Measurements from ENCODE around the gene ASTL. TPM values are rescaled to one million over a fixed set of nuclear protein-coding genes. Genes with fewer than 3 reads are reported as not detected.
"Not testable (repeated sequence)": the region's sequence is repeated elsewhere in the genome, so short reads cannot be mapped to it uniquely, and the experiment has no call there.

Gene ASTL
- total and polyA plus RNA-seq, 8 donors: 0.08 TPM; not detected in 7

DNA sequence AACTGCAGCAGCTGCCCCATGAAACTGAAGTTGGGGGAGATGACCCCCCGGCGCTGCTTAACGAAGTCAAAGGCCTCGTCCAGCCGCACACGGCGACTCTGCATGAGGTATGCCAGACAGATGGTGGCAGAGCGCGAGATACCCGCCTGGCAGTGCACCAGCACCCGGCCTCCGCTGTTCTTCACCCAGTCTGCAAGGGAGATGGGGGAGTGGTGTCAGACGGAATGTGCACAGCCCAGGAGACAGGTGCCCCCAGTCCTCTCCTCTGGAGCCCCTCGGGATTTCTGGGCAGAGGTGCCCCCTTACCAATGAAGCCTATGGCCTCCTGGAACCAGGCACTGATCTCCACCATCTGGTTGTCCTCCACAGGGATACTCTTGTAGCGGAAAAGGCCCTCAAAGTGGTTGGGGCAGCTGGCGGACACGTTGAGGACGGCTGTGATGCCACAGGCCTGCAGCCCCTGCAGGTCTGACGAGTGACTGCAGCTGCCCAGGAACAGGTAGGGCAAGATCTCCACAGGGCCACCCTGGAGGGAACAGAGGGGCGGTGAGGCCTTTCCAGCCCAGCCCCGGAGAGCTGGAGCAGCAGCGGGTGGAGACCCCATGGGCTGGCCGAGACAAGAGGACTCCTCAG, 5.7 kb upstream of the ASTL start:
- TF ChIP-seq POLR2AphosphoS5 (IDR thresholded peaks at IDR 0.05) (no peak), EP300 (IDR thresholded peaks at IDR 0.05) (no peak), POLR2A (IDR thresholded peaks at IDR 0.05) (no peak)
- TF ChIP-seq, protein P1, sequence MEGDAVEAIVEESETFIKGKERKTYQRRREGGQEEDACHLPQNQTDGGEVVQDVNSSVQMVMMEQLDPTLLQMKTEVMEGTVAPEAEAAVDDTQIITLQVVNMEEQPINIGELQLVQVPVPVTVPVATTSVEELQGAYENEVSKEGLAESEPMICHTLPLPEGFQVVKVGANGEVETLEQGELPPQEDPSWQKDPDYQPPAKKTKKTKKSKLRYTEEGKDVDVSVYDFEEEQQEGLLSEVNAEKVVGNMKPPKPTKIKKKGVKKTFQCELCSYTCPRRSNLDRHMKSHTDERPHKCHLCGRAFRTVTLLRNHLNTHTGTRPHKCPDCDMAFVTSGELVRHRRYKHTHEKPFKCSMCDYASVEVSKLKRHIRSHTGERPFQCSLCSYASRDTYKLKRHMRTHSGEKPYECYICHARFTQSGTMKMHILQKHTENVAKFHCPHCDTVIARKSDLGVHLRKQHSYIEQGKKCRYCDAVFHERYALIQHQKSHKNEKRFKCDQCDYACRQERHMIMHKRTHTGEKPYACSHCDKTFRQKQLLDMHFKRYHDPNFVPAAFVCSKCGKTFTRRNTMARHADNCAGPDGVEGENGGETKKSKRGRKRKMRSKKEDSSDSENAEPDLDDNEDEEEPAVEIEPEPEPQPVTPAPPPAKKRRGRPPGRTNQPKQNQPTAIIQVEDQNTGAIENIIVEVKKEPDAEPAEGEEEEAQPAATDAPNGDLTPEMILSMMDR (IDR thresholded peaks at IDR 0.05): peak in 3 of 7 experiments; percentile 14 to 41 (median 16)
- Histone ChIP-seq H3K4me3 (peak overlapping the region; percentile 54 to 68 (median 64)), H3K36me3 (no peaks in the 10 kb centered on the region), H3K27ac (peak overlapping the region in 2 of 5 donors; percentile 75 to 83), H3K27me3 (no peaks in the 10 kb centered on the region), H3K9me3 (no peaks in the 10 kb centered on the region), H3K4me1 (peaks cover 14 to 54% (median 38%) of the 10 kb centered on the region in 4 donors)
- DNase-seq: peak; percentile 48 to 65
- intact Hi-C loops (cut with DNase I; ENCODE audit: low total_unique reads): no loop called here
- 68 to 83% (median 73%) methylated on average over 6 to 23 of the region's 23 CpGs for WGBS, 5 donors

DNA sequence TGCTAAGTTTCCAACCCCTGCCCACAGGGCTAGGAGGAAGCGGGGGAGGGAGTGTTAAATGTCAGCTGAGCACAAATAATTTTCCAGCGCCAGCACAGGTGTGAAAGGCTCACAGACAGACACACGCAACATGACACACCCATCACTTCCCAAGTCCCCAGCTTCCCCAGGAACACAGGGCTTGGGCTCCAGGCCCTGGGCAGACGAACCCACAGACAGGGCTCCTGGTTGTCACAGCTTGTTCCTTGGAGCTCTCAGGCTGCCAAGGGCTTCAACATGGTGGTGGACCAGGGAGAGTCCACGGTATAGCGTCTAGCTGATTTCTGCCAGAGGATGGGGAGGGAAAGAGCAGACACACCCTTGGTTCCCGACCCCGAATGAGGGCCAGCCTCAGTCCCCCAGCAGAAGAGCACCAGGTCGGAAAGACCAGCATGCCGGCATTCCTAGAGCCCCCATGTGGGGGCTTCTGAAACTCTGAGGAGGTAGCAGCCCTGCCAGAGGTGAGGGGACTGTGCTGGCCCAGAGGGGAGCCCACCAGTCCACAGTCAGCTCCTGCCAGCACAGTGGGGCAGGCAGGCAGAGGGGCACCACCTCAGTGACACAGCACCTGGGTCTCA, 5.0 kb upstream of the ASTL start:
- intact Hi-C loops (cut with DNase I; ENCODE audit: low total_unique reads): no loop called here
- DNase-seq: no peak
- TF ChIP-seq, protein P1 (IDR thresholded peaks at IDR 0.05): no peak
- no peak for TF ChIP-seq POLR2AphosphoS5 (IDR thresholded peaks at IDR 0.05)
- TF ChIP-seq POLR2A (IDR thresholded peaks at IDR 0.05): no peak
- TF ChIP-seq EP300 (IDR thresholded peaks at IDR 0.05): no peak
- H3K36me3 ChIP-seq: no peaks in the 10 kb centered on the region
- peaks cover 0 to 4% (median 0%) of the 10 kb centered on the region in 3 donors for H3K27me3 ChIP-seq
- peak overlapping the region; percentile 54 to 68 (median 64) for H3K4me3 ChIP-seq
- peak overlapping the region in 1 of 5 donors; percentile 75 for H3K27ac ChIP-seq
- no peaks in the 10 kb centered on the region for H3K9me3 ChIP-seq
- WGBS, 5 donors: 75 to 82% (median 80%) methylated on average over 6 to 10 of the region's 10 CpGs
- H3K4me1 ChIP-seq: peaks cover 14 to 54% (median 37%) of the 10 kb centered on the region in 4 donors

DNA sequence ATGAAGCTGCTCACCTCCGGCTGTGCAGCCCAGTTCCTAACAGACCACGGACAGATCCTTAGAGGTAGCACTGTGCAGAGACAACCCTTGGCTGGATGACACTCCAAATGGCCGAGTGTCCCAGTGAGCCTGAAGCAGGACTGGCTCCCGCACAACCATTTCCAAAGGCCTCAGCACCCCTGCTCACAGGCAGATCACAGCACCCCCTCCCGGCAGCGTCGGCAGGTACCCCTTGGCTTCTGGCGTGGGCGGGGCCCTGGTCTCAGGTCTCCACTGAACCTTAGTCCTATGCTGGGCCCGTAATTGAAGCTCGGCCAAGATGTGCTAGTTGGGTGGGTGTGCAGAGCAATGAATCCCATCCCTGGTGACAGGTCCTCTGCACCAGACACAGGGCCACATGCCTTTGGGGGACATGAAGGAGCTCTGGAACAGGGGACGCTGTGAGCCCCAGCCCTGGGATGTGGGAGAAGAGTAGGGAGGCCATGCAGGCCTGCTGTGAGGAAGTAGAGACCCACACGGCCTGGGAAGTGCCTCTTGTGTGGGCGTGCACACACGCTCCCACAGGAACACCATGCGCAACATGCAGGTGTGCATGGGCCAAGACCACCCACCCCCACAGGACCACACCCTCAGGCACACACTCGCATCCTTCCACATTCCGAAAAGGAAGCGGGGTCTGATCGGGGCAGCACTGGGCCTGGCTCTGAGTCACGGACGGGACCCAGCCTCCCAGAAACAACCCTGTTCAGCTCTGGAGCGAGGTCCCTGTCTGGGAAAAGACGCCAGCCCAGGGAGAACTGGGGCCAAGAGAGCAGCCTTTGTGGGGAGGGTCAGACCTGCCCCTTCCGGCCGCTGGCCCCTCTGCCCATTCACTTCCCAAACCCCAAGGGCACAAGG, 4.2 kb upstream of the ASTL start:
- Histone ChIP-seq H3K27me3 (peaks cover 0 to 12% (median 0%) of the 10 kb centered on the region in 3 donors), H3K27ac (peak overlapping the region in 1 of 5 donors; percentile 75), H3K9me3 (no peaks in the 10 kb centered on the region), H3K4me1 (peaks cover 14 to 50% (median 37%) of the 10 kb centered on the region in 4 donors), H3K36me3 (no peaks in the 10 kb centered on the region), H3K4me3 (peak overlapping the region in 1 of 4 donors; percentile 68)
- intact Hi-C loops (cut with DNase I; ENCODE audit: low total_unique reads): no loop called here
- no peak for TF ChIP-seq POLR2AphosphoS5 (IDR thresholded peaks at IDR 0.05)
- TF ChIP-seq, protein P1 (IDR thresholded peaks at IDR 0.05): no peak
- TF ChIP-seq EP300 (IDR thresholded peaks at IDR 0.05): no peak
- no peak for TF ChIP-seq POLR2A (IDR thresholded peaks at IDR 0.05)
- 85 to 89% (median 86%) methylated on average over 15 to 26 of the region's 26 CpGs for whole genome bisulfite sequencing, 5 donors
- DNase-seq: no peak

DNA sequence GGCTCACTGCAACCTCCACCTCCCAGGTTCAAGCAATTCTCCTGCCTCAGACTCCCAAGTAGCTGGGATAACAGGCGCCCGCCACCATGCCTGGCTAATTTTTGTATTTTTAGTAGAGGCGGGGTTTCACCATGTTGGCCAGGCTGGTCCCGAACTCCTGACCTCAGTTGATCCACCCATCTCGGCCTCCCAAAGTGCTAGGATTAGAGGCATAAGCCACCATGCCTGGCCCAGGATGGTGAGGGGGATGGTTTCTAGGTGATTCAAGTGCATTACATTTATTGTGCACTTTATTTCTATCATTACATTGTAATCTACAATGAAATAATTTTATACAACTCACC, 3.3 kb upstream of the ASTL start:
- H3K4me3 ChIP-seq; intact Hi-C loops (cut with DNase I; ENCODE audit: low total_unique reads); DNase-seq; H3K27ac ChIP-seq; H3K9me3 ChIP-seq; H3K36me3 ChIP-seq: not testable (repeated sequence)
- H3K27me3 ChIP-seq: peaks cover 0 to 16% (median 0%) of the 10 kb centered on the region in 3 donors
- H3K4me1 ChIP-seq: peaks cover 14 to 41% (median 33%) of the 10 kb centered on the region in 4 donors
- WGBS, 5 donors: 91 to 98% (median 95%) methylated on average over 5 of the region's 5 CpGs
